GM12864 (cell line): ENCODE data around the gene PPP4R3A.
"Not testable (repeated sequence)": the region's sequence is repeated elsewhere in the genome, so short reads cannot be mapped to it uniquely, and the experiment has no call there.

Source experiments
- DNase-seq: peaks from one replicate; pipeline ENCODE4 v3.0.0-alpha.2; 2011; ENCODE audit warnings: low read depth
- H3K4me3 ChIP-seq: 2 replicates; pipeline ENCODE4 v1.5.1; 2011; ENCODE audit warnings: mild to moderate bottlenecking, low read depth, low read length, control low read depth
- CTCF ChIP-seq: IDR thresholded peaks from 2 replicates; pipeline ENCODE4 v1.5.1; 2011; ENCODE audit warnings: low read depth, mild to moderate bottlenecking, moderate library complexity, low read length, control low read depth, inconsistent platforms; ENCODE audit errors: missing control alignments

Gene PPP4R3A

DNA sequence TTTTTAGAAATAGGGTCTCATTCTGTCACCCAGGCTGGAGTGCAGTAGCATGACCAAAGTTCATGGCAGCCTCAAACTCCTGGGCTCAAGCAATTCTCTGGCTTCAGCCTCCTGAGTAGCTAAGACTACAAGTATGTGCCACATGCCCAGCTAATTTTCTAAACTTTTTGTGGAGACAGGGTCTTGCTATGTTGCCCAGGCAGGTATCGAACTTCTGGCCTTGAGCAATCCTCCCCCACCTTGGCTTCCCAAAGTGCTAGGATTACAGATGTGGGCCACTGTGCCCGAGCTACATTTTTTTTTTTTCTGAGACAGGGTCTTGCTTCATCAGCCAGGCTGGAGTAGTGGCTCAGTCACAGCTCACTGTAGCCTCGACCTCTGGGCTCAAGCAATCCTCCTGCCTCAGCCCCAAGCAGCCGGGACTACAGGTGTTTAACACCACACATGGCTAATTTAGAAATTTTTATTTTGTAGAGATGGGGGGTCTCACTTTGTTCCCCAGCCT, 7.1 kb downstream of the PPP4R3A start:
- TF ChIP-seq CTCF, result no peak
- no peak for DNase-seq
- no peak overlapping the region for H3K4me3 ChIP-seq

DNA sequence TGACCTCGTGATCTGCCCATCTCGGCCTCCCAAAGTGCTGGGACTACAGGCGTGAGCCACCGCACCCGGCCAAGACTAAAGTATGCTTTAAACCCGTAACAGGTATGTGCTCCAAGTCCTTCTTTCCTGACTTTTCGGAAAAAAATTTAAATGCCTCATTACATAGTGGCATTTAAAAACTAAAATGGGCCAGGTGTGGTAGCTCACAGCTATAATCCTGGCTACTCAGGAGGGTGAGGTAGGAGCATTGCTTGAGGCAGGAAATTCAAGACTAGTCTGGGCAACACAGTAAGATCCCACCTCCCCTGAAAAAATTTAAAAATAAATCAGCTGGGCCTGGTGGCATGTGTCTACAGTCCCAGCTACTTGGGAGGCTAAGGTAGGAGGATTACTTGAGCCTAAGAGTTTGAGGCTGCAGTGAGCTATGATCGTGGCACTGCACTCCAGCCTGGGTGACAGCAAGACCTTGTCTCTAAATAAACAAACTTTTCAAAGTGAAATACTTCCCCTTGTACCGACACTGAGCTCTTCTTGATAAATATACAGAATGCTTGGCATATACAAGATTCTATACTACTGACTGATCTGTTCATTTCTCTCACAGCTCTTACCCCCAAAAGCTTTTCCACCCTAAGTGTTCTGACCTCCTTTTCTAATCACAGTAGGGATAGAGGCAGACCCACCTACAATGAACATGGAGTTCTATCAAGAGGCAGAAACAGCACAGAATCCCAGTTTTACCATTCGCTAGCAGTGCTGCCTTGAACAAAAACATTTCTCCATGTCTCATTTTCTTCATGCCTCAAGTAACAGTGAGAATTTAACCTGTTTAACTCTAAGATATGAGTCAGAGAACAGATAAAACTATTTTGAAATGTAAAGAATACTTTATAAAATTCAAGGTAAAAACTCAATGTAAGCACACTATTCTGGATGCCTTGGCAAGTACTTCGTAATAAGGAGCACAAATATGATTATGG, 7.9 kb downstream of the PPP4R3A start:
- DNase-seq, result no peak
- TF ChIP-seq CTCF, result no peak
- no peak overlapping the region for H3K4me3 ChIP-seq

DNA sequence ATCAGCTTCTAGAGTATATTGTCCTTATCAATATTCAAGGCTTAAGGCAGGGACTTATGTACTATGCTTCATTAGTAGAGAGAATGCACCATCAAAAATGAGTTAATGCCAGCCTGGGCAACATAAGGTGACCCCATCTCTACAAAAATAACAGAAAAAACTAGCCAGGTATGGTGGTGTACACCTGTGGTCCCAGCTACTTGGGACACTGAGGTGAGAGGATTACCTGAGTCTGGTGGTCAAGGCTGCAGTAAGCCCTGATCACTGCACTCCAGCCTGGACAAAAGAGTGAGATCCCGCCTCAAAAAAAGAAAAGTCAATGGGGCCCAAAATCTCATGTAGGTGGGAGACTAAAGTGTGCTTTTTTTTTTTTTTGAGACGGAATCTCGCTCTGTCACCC, 8.8 kb downstream of the PPP4R3A start:
- TF ChIP-seq CTCF, result no peak
- no peak for DNase-seq
- H3K4me3 ChIP-seq, result no peak overlapping the region

GRCh38 chr14:91496790-91497189, 13.3 kb downstream of the PPP4R3A start:
- no peak for TF ChIP-seq CTCF
- DNase-seq, result no peak
- no peak overlapping the region for H3K4me3 ChIP-seq

GRCh38 chr14:91494392-91495065, 15.6 kb downstream of the PPP4R3A start:
- DNase-seq, H3K4me3 ChIP-seq: not testable (repeated sequence)

DNA sequence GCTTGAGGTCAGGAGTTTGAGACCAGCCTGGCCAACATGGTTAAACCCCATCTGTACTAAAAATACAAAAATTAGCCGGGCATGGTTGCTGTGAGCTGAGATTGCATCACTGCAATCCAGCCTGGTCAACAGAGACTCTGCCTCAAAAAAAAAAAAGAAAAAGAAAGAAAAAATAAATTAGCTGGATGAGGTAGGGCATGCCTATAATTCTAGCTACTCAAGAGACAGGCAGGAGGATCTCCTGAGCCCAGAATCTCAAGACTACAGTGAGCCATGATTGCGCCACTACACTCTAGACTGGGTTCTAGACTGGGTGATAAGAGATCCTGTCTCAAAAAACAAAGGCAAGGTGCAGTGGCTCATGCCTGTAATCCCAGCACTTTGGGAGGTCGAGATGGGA, 16.9 kb downstream of the PPP4R3A start:
- no peak for TF ChIP-seq CTCF
- no peak overlapping the region for H3K4me3 ChIP-seq
- DNase-seq, result no peak

- DNase-seq, result no peak
- no peak for TF ChIP-seq CTCF
- no peak overlapping the region for H3K4me3 ChIP-seq
Measured at GRCh38 chr14:91484744-91485143, 25.4 kb downstream of the PPP4R3A start.
